Right cardiac atrium (tissue), 5 donors: Measurements from ENCODE around the gene PDE3B. TPM values are rescaled to one million over a fixed set of nuclear protein-coding genes. Genes with fewer than 3 reads are reported as not detected.
"Not testable (repeated sequence)": the region's sequence is repeated elsewhere in the genome, so short reads cannot be mapped to it uniquely, and the experiment has no call there.

Source experiments
- ATAC-seq, 2 donors: fragments of 200-7000 bp; cut with Tn5 transposase; one replicate each; pipeline versions ENCODE4 v1.8.0 to v1.9.1; 2020; ENCODE audit warnings: moderate library complexity in 2 of 2, mild to moderate bottlenecking in 1 of 2
- DNase-seq, 3 donors: peaks; one replicate each; pipeline ENCODE4 v3.0.0-alpha.2; 2020
- H3K27ac ChIP-seq: one replicate; pipeline ENCODE4 v1.5.1; 2013; ENCODE audit warnings: mild to moderate bottlenecking, low read length, control low read depth, moderate library complexity
- H3K27me3 ChIP-seq: one replicate; pipeline ENCODE4 v1.6.1; 2013; ENCODE audit not compliant: control insufficient read depth, insufficient read depth
- H3K4me1 ChIP-seq: one replicate; pipeline ENCODE4 v1.6.1; 2013; ENCODE audit warnings: low read length; ENCODE audit not compliant: control insufficient read depth, insufficient read depth
- H3K4me3 ChIP-seq: one replicate; pipeline ENCODE4 v1.5.1; 2013; ENCODE audit warnings: low read length, control low read depth
- H3K9me3 ChIP-seq: one replicate; pipeline ENCODE4 v1.6.1; 2013; ENCODE audit warnings: low read length; ENCODE audit not compliant: control insufficient read depth
- WGBS: extraction: QIAGEN DNeasy Blood & Tissue Kit; methylation state at CpG from one replicate; pipeline ENCODE4 v1.1.7; 2013; 5-methylcytosine and 5-hydroxymethylcytosine counted together
- intact Hi-C, 4 donors: fragments of 100-400 bp; cut with DNase I; formaldehyde crosslinking; loops; one replicate each; pipeline versions ENCODE4 v1.11.0 to v1.14.0; 2022 to 2023
- polyA plus RNA-seq: library from polyadenylated mRNA; stranded (reverse); fragments of 200-250 nt; gene quantifications from one replicate; pipeline ENCODE4 v1.2.3, GENCODE V29; 2013
- total RNA-seq, 4 donors: library from RNA; stranded (reverse); fragmentation: NEBNext Ultra II Directional; extraction: Animal tissue kit (Norgen Biotek cat#: 25700); gene quantifications; one replicate each; pipeline ENCODE4 v1.2.1, GENCODE V29; 2021
- donor health status: healthy with polysubstance abuse.
- donor health status: DM: no; HTN: yes; CAD: no.
- donor health status: DM: no; HTN: no; CAD: no.
- donor health status: DM: no; HTN: yes; CAD: no; lungs with severe emphysema.
- donor health status: DM: yes; HTN: yes; CAD: no.

Gene PDE3B
- total and polyA plus RNA-seq, 5 donors = 4.9 to 18.6 (median 9.1) TPM

DNA sequence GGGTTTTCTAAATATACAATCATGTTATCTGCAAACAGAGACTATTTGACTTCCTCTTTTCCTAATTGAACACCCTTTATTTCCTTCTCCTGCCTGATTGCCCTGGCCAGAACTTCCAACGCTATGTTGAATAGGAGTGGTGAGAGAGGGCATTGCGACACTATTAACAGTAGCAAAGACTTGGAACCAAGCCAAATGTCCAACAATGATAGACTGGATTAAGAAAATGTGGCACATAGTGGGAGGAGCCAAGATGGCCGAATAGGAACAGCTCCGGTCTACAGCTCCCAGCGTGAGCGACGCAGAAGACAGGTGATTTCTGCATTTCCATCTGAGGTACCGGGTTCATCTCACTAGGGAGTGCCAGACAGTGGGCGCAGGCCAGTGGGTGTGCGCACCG lies 72.1 kb downstream of the PDE3B start:
- H3K4me3 ChIP-seq, H3K27me3 ChIP-seq, intact Hi-C loops, H3K27ac ChIP-seq, DNase-seq, H3K4me1 ChIP-seq, H3K9me3 ChIP-seq, ATAC-seq: not testable (repeated sequence)
- 86% methylated on average over 7 of the region's 11 CpGs for WGBS

- DNase-seq (no peak), ATAC-seq (no peak)
- Histone ChIP-seq H3K27ac (no peak overlapping the region), H3K27me3 (no peaks in the 10 kb centered on the region), H3K4me3 (no peak overlapping the region), H3K4me1 (no peaks in the 10 kb centered on the region), H3K9me3 (no peaks in the 10 kb centered on the region)
- intact Hi-C loops = no loop called here
- 75% methylated on average over 4 of the region's 4 CpGs for WGBS
Measured at GRCh38 chr11:14722496-14722895, 78.9 kb downstream of the PDE3B start.

GRCh38 chr11:14725150-14725549 lies 81.5 kb downstream of the PDE3B start:
- WGBS = 93% methylated on average over 1 of the region's 1 CpG

DNA sequence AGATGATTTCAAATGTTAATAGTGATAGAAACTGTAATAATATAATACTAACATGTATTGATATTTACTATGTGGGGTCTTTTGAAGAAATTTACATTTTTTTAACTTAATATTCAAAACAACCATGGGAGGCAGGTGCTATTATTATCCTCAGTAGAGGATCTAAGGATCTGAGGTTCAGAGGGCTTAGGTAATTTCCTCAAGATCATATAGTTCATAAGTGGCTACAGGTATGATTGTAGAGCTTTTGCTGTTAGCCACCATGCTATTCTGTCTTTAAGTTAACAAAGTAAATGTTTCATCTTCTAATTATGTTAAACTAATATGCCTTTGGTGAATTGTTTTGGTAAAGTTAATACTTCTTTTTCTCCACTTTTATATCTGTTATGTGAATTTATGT lies 83.6 kb downstream of the PDE3B start:
- intact Hi-C loops = no loop called here
- no peak for DNase-seq
- ATAC-seq = no peak
- Histone ChIP-seq H3K4me3 (no peak overlapping the region), H3K9me3 (no peaks in the 10 kb centered on the region), H3K27ac (no peak overlapping the region), H3K4me1 (no peaks in the 10 kb centered on the region), H3K27me3 (no peaks in the 10 kb centered on the region)

More at GRCh38 chr11:14725150-14725549, 81.5 kb downstream of the PDE3B start:
- Histone ChIP-seq H3K27ac (no peak overlapping the region), H3K4me3 (no peak overlapping the region), H3K27me3 (no peaks in the 10 kb centered on the region), H3K4me1 (no peaks in the 10 kb centered on the region), H3K9me3 (no peaks in the 10 kb centered on the region)
- ATAC-seq (no peak), DNase-seq (no peak)
- intact Hi-C loops = no loop called here

- intact Hi-C loops = no loop called here
Measured at GRCh38 chr11:14727746-14728145, 84.1 kb downstream of the PDE3B start.

GRCh38 chr11:14740539-14740938 lies 96.9 kb downstream of the PDE3B start:
- H3K27me3 ChIP-seq, H3K4me3 ChIP-seq, H3K9me3 ChIP-seq, ATAC-seq, H3K4me1 ChIP-seq, H3K27ac ChIP-seq, intact Hi-C loops, DNase-seq: not testable (repeated sequence)
- WGBS = 88% methylated on average over 2 of the region's 2 CpGs

More at GRCh38 chr11:14727746-14728145, 84.1 kb downstream of the PDE3B start:
- Histone ChIP-seq H3K4me1 (no peaks in the 10 kb centered on the region), H3K9me3 (no peaks in the 10 kb centered on the region), H3K27me3 (no peaks in the 10 kb centered on the region), H3K27ac (no peak overlapping the region), H3K4me3 (no peak overlapping the region)
- DNase-seq = no peak
- 21% methylated on average over 1 of the region's 1 CpG for WGBS
- ATAC-seq = no peak

DNA sequence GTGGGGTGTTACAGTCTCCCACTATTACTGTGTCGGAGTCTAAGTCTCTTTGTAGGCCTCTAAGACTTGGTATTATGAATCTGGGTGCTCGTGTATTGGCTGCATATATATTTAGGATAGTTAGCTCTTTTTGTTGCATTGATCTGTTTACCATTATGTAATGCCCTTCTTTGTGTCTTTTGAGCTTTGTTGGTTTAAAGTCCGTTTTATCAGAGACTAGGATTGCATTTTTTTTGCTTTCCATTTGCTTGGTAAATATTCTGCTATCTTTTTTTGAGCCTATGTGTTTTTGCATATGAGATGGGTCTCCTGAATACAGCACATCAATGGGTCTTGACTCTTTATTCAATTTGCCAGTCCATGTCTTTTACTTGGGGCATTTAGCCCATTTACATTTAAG lies 97.6 kb downstream of the PDE3B start:
- H3K4me1 ChIP-seq = no peaks in the 10 kb centered on the region
- H3K27me3 ChIP-seq = no peaks in the 10 kb centered on the region
- no peak overlapping the region for H3K27ac ChIP-seq
- no peak overlapping the region for H3K4me3 ChIP-seq
- intact Hi-C loops = no loop called here
- no peaks in the 10 kb centered on the region for H3K9me3 ChIP-seq
- ATAC-seq = no peak
- DNase-seq = no peak
- WGBS = 86% methylated on average over 3 of the region's 3 CpGs

DNA sequence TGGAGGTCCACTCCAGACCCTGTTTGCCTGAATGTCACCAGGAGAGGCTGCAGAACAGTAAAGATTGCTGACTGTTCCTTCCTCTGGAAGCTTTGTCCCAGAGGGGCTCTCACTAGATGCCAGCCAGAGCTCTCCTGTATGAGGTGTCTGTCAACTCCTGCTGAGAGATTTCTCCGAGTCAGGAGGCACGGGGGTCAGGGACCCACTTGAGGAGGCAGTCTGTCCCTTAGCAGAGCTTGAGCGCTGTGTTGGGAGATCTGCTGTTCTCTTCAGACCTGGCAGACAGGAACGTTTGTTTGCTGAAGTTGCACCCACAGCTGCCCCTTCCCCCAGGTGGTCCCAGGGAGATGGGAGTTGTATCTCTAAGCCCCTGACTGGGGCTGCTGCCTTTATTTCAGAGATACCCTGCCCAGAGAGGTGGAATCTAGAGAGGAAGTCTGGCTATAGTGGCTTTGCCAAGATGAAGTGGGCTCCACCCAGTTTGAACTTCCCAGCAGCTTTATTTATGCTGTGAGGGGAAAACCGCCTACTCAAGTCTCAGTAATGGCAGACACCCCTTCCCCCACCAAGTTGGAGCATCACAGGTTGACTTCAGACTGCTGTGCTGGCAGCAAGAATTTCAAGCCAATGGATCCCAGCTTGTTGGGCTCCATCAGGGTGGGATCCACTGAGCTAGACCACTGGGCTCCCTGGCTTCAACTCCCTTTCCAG lies 99.4 kb downstream of the PDE3B start:
- DNase-seq (peak in 1 of 3 donors; percentile 13), ATAC-seq (no peak)
- H3K4me3 ChIP-seq = no peak overlapping the region
- intact Hi-C loops = no loop called here
- H3K27ac ChIP-seq = no peak overlapping the region
- H3K27me3 ChIP-seq = no peaks in the 10 kb centered on the region
- no peaks in the 10 kb centered on the region for H3K4me1 ChIP-seq
- no peaks in the 10 kb centered on the region for H3K9me3 ChIP-seq
- WGBS = 62% methylated on average over 5 of the region's 5 CpGs

DNA sequence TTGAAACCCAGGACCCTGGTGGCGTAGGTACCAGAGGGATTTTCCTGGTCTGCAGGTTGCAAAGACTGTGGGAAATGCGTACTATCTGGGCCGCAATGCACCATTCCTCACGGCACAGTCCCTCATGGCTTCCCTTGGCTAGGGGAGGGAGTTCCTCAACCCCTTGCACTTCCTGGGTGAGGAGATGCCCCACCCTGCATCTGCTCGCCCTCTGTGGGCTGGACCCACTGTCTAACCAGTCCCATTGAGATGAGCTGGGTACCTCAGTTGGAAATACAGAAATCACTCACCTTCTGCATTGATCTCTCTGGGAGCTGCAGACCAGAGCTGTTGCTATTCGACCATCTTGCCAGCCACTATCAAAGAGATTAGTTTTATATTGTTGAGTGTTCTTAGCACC lies 100.1 kb downstream of the PDE3B start:
- intact Hi-C loops, H3K27me3 ChIP-seq, H3K9me3 ChIP-seq, H3K27ac ChIP-seq, ATAC-seq, H3K4me1 ChIP-seq, H3K4me3 ChIP-seq, DNase-seq: not testable (repeated sequence)
- WGBS = 93% methylated on average over 6 of the region's 6 CpGs

DNA sequence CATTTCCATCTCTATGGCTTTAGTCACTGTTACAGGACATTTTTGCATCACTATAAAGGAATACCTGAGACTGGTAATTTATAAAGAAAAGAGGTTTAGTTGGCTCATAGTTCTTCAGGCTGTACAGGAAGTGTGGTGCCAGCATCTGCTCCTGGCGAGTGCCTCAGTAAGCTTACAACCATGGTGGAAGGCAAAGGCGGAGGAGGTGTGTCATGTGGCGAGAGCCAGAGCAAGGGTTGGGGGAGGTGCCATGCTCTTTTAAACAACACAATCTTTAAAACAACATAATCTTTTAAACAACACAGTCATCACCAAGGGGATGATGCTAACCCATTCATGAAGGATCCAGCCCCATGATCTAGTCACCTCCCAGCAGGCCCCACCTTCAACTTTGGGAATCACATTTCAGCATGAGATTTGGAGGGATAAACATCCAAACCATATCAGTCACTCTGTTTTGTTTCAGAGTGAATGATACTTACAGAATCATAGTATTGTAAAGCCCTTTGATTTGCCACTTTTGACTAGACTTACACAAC lies 103.3 kb downstream of the PDE3B start:
- Histone ChIP-seq H3K4me1 (no peaks in the 10 kb centered on the region), H3K27me3 (no peaks in the 10 kb centered on the region), H3K27ac (no peak overlapping the region), H3K9me3 (no peaks in the 10 kb centered on the region), H3K4me3 (no peak overlapping the region)
- no peak for DNase-seq
- 91% methylated on average over 3 of the region's 3 CpGs for WGBS
- ATAC-seq = no peak
- intact Hi-C loops = no loop called here

GRCh38 chr11:14748090-14748489 lies 104.5 kb downstream of the PDE3B start:
- WGBS = 68% methylated on average over 1 of the region's 1 CpG
- Histone ChIP-seq H3K27ac (no peak overlapping the region), H3K4me3 (no peak overlapping the region), H3K4me1 (no peaks in the 10 kb centered on the region), H3K9me3 (no peaks in the 10 kb centered on the region), H3K27me3 (no peaks in the 10 kb centered on the region)
- DNase-seq = no peak
- intact Hi-C loops = no loop called here
- ATAC-seq = no peak
